K562 (cell line): ENCODE data around the gene BEST2. TPM values are rescaled to one million over a fixed set of nuclear protein-coding genes. Genes with fewer than 3 reads are reported as not detected.

ENCODE experiments used
- ATAC-seq: fragments of 200-7000 bp; cut with Tn5 transposase; 3 replicates; pipeline ENCODE4 v1.9.1; 2020; ENCODE audit warnings: moderate library complexity
- BruUV-seq: library from RNA; stranded (reverse); fragments of 400-500 nt; replicated peaks from 2 replicates; lab custom pipeline; 2021; lab: Mats Ljungman, UMichigan
- CTCF ChIA-PET: fragments of 300-600 bp; formaldehyde crosslinking; extraction: SDS; loops from one replicate; lab custom pipeline; 2021; ENCODE audit warnings: low intra/inter-chr PET ratio; lab: Yijun Ruan, JAX
- POLR2A ChIA-PET: fragments of 300-600, 350-650 bp; sonication (Branson Sonifier 250); formaldehyde crosslinking; extraction: SDS; loops from one replicate; lab custom pipeline; 2021; ENCODE audit warnings: antibody characterized with exemption, inconsistent platforms; lab: Yijun Ruan, JAX
- DNase-seq, 4 experiments: peaks; one replicate each; pipeline versions ENCODE4 v3.0.0 to v3.0.0-alpha.2; 2011 to 2018; ENCODE audit warnings: low spot score in 3 of 4, mixed read lengths in 3 of 4; ENCODE audit errors: extremely low read depth in 1 of 4
- FAIRE-seq: peaks from 2 replicates; lab custom pipeline; 2011; peaks lifted over from hg19 to GRCh38; lab: Jason Lieb, UNC
- H2AFZ ChIP-seq: 2 replicates; pipeline ENCODE4 v1.6.0; 2011; ENCODE audit warnings: low read depth, low read length, control low read depth, inconsistent platforms
- H3K27ac ChIP-seq: fragments of 200-600 bp; 3 replicates; pipeline ENCODE4 v1.8.0; 2011; ENCODE audit warnings: low read depth, mild to moderate bottlenecking, control low read depth, inconsistent platforms, low read length, moderate library complexity, mixed read lengths; ENCODE audit errors: extremely low read depth
- H3K27me3 ChIP-seq, 2 experiments: fragments of 300-600 bp in 1 of 2; 2 replicates in 1 of 2; 3 replicates in 1 of 2; pipeline versions ENCODE4 v1.6.0 to v1.8.0; 2011; ENCODE audit warnings: inconsistent platforms in 2 of 2, low read length in 2 of 2, mild to moderate bottlenecking in 1 of 2, mixed read lengths in 1 of 2, moderate library complexity in 1 of 2; ENCODE audit not compliant: control insufficient read depth in 2 of 2, insufficient read depth in 2 of 2
- H3K36me3 ChIP-seq: fragments of 300-600 bp; 3 replicates; pipeline ENCODE4 v1.8.0; 2011; ENCODE audit warnings: mild to moderate bottlenecking, low read length, inconsistent platforms; ENCODE audit not compliant: control insufficient read depth, insufficient read depth
- H3K4me1 ChIP-seq, 2 experiments: fragments of 200-600 bp in 1 of 2; replicated peaks in 1 of 2; 2 replicates in 1 of 2; 3 replicates in 1 of 2; pipeline versions ENCODE4 v1.5.1 to v1.8.0; 2011; ENCODE audit warnings: inconsistent platforms in 2 of 2, low read length in 2 of 2, mild to moderate bottlenecking in 1 of 2, mixed read lengths in 1 of 2, moderate library complexity in 1 of 2; ENCODE audit not compliant: control insufficient read depth in 2 of 2, insufficient read depth in 2 of 2
- H3K4me2 ChIP-seq: 2 replicates; pipeline ENCODE4 v1.6.1; 2011; ENCODE audit warnings: low read length, control low read depth, inconsistent platforms, mixed read lengths; ENCODE audit not compliant: insufficient read depth
- H3K4me3 ChIP-seq: fragments of 200-600 bp; sonication (generic), shearing (Covaris generic); 2 replicates; pipeline ENCODE4 v1.5.1; 2016; ENCODE audit warnings: control low read depth, inconsistent platforms
- H3K79me2 ChIP-seq: fragments of 200-600 bp; 3 replicates; pipeline ENCODE4 v1.8.0; 2011; ENCODE audit warnings: low read length, inconsistent platforms; ENCODE audit not compliant: control insufficient read depth, insufficient read depth
- H3K9ac ChIP-seq, 2 experiments: 2 replicates each; pipeline versions ENCODE4 v1.6.0 to v1.6.1; 2011; ENCODE audit warnings: low read depth in 2 of 2, low read length in 2 of 2, control low read depth in 1 of 2, inconsistent platforms in 1 of 2, mild to moderate bottlenecking in 1 of 2, mixed read lengths in 1 of 2; ENCODE audit not compliant: insufficient read depth in 1 of 2
- H3K9me1 ChIP-seq: one replicate; pipeline ENCODE4 v1.6.0; 2011; ENCODE audit warnings: inconsistent platforms, mild to moderate bottlenecking, low read length, moderate library complexity; ENCODE audit not compliant: control insufficient read depth, insufficient read depth
- H3K9me3 ChIP-seq: replicated peaks from 2 replicates; pipeline ENCODE4 v1.5.1; 2011; ENCODE audit warnings: low read depth, low read length, inconsistent platforms; ENCODE audit not compliant: control insufficient read depth, insufficient read depth
- H4K20me1 ChIP-seq: replicated peaks from 2 replicates; pipeline ENCODE4 v1.6.1; 2011; ENCODE audit warnings: low read length, inconsistent platforms, mixed read lengths; ENCODE audit not compliant: control insufficient read depth, insufficient read depth
- FOXK2 ChIP-seq, 2 experiments: fragments of 450-650 bp; IDR thresholded peaks in 1 of 2; conservative IDR thresholded peaks in 1 of 2; 2 replicates each; pipeline ENCODE4 v1.6.1; 2016; ENCODE audit warnings: low read depth in 2 of 2, mild to moderate bottlenecking in 1 of 2
- HDGF ChIP-seq: fragments of 450-650 bp; IDR thresholded peaks from 2 replicates; pipeline ENCODE4 v1.6.1; 2016
- KLF10 ChIP-seq: fragments of 250-450 bp; sonication (Bioruptor Pico); IDR thresholded peaks from 2 replicates; pipeline ENCODE4 v1.6.1; 2021; ENCODE audit warnings: matching md5 sums
- NR2C2 ChIP-seq, 2 experiments: fragments of 200-800 bp in 1 of 2; sonication (Bioruptor generic) in 1 of 2; sonication (generic) in 1 of 2; formaldehyde crosslinking in 1 of 2; IDR thresholded peaks; 2 replicates each; pipeline versions ENCODE4 v1.6.1 to v1.8.0; 2016 to 2022; ENCODE audit warnings: mild to moderate bottlenecking in 1 of 2, missing compliant biosample characterization in 1 of 2, missing genetic modification characterization in 1 of 2, missing genetic modification reagents in 1 of 2
- RB1 ChIP-seq: fragments of 450-650 bp; IDR thresholded peaks from 2 replicates; pipeline ENCODE4 v1.6.1; 2017; ENCODE audit warnings: low read depth, mild to moderate bottlenecking
- ZNF217 ChIP-seq: sonication (generic); formaldehyde crosslinking; IDR thresholded peaks from 2 replicates; pipeline ENCODE4 v1.8.0; 2022; ENCODE audit warnings: mild to moderate bottlenecking, missing genetic modification reagents
- ZNF408 ChIP-seq: fragments of 250-450 bp; sonication (Bioruptor Pico); IDR thresholded peaks from 2 replicates; pipeline ENCODE4 v1.4.0; 2020; ENCODE audit warnings: low read depth, mild to moderate bottlenecking, moderate library complexity
- ZNF780A ChIP-seq: fragments of 250-450 bp; sonication (Bioruptor Pico); IDR thresholded peaks from 2 replicates; pipeline ENCODE4 v1.5.0; 2021; ENCODE audit warnings: mild to moderate bottlenecking
- WGBS: fragments of 100-300 bp; shearing (Covaris generic); methylation state at CpG from one replicate; pipeline ENCODE4 v1.1.6; 2016; ENCODE audit warnings: low coverage, mixed read lengths; ENCODE audit not compliant: insufficient coverage; ENCODE audit errors: missing lambda C conversion rate; 5-methylcytosine and 5-hydroxymethylcytosine counted together
- in situ Hi-C: fragments of 300-500 bp; cut with MboI; formaldehyde crosslinking; loops from 4 replicates; pipeline ENCODE4 v1.15.0; 2018; ENCODE audit warnings: inconsistent platforms, mixed read lengths
- intact Hi-C: fragments of 100-400 bp; cut with micrococcal nuclease; formaldehyde crosslinking; loops from 2 replicates; pipeline ENCODE4 v1.14.2; 2022
- polyA plus RNA-seq, 8 experiments: library from polyadenylated mRNA; depleted of rRNA in 4 of 8; stranded (reverse) in 5 of 8; unstranded in 3 of 8; fragments of >200 nt; fragmentation: Nextera tagmentation in 2 of 8; fragmentation: Illumina TruSeq in 1 of 8; extraction: Ambion mirVana in 2 of 8; extraction: Trizol in 1 of 8; gene quantifications; 2 replicates each; pipeline versions ENCODE4 v1.2.1 to v1.2.3, GENCODE V29; 2011 to 2014; ENCODE audit warnings: inconsistent platforms in 1 of 8, missing spikeins in 1 of 8
- total RNA-seq, 7 experiments: library from RNA; depleted of rRNA in 6 of 7; stranded (reverse); fragments of >200 nt in 6 of 7; fragmentation: Illumina TruSeq in 2 of 7; extraction: Trizol in 2 of 7; gene quantifications; 2 replicates each; pipeline versions ENCODE4 v1.2.1 to v1.2.3, GENCODE V29; 2011 to 2021; ENCODE audit warnings: low replicate concordance in 1 of 7
- TF ChIP-seq, protein P1 (sequence below): sonication (generic); formaldehyde crosslinking; IDR thresholded peaks from 2 replicates; pipeline ENCODE4 v1.8.1; 2023; ENCODE audit warnings: mild to moderate bottlenecking, missing genetic modification reagents
- TF ChIP-seq, protein P2 (sequence below): sonication (generic); formaldehyde crosslinking; IDR thresholded peaks from 2 replicates; pipeline ENCODE4 v1.8.1; 2023; ENCODE audit warnings: missing genetic modification reagents, mild to moderate bottlenecking, borderline replicate concordance
- TF ChIP-seq, protein P3 (sequence below): fragments of 250-450 bp; sonication (Bioruptor Pico); IDR thresholded peaks from 2 replicates; pipeline ENCODE4 v1.8.0; 2021; ENCODE audit warnings: moderate library complexity, mild to moderate bottlenecking, inconsistent platforms
- TF ChIP-seq, protein P4 (sequence below): fragments of 450-650 bp; IDR thresholded peaks from 2 replicates; pipeline ENCODE4 v1.6.1; 2016; ENCODE audit warnings: antibody characterized with exemption

Gene BEST2
- total and polyA plus RNA-seq, 9 of the 15 experiments (the other 6 are each of a cell fraction or from before 2014, with no cell fraction given), result not detected

DNA sequence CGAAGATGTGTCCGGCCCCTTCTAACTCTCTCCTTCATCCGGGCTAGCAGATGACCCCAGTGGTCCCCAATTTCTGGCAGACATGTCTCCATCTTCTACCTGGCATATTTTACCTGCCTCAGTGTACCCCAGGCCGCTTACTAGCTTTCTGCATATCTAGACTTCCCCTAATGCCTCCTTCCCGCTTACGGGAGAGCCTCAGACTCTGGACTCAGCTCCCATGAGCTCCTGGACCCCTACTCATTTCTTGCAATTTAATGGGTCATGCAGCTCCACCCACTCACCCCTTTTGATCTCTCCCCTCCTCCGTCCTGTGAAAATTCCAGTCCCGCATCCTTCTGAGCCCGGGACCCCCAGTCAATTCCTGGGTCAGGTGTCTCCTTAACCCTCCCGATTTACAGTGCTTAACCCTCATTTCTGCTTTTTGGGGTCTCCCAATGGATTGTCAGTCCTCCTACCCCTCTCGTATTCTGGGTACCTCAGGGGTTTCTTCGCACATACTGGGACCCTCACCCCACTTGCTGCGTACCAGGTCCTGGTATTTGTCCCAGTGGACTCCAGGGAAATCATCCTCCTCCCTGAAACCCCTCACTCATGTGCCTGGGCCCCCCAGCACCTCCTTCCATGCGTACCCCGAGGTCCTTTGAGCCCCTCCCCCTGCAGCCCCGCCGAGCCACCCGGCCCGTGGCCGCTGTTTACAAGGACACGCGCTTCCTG lies 39.2 kb downstream of the BEST2 start:
- no peaks in the 10 kb centered on the region for H3K9me3 ChIP-seq
- peaks cover 36% of the 10 kb centered on the region for H3K79me2 ChIP-seq
- H4K20me1 ChIP-seq, result peaks cover 13% of the 10 kb centered on the region; the same call in 1 of the 2 replicates
- no peaks in the 10 kb centered on the region for H3K9me1 ChIP-seq
- POLR2A ChIA-PET, result interaction anchor here (0.5 to 3.6 kb wide), 22 partner anchors 8 to 254 kb away, joined by 3 to 44 read pairs (median 10); partner anchors contain the start of genes BEST2, DHPS, DNASE2 and GET3
- FAIRE-seq (no peak), DNase-seq (peak in 1 of 4 experiments; percentile 25), ATAC-seq (no peak)
- H3K4me1 ChIP-seq, result peaks cover 42 to 78% of the 10 kb centered on the region in 2 experiments
- H3K9ac ChIP-seq, result peak overlapping the region; percentile 60 to 97; a peak in 3 of 4 replicates
- CTCF ChIA-PET, result no interaction called here
- H3K27ac ChIP-seq, result peak overlapping the region; percentile 89
- H2AFZ ChIP-seq, result peak overlapping the region; percentile 58
- in situ Hi-C loops (no loop called here), intact Hi-C loops (loop anchor here (10.0 kb wide), 1 partner anchor 226 kb away; no protein-coding TSS in a partner anchor)
- H3K27me3 ChIP-seq, result no peaks in the 10 kb centered on the region
- no TSS peak for BruUV-seq
- peak overlapping the region; percentile 96 for H3K4me2 ChIP-seq
- no peaks in the 10 kb centered on the region for H3K36me3 ChIP-seq
- peak overlapping the region; percentile 83 for H3K4me3 ChIP-seq
- WGBS, result 12% methylated on average over 13 of the region's 22 CpGs
- no peak for TF ChIP-seq RB1
- peak; percentile 99 to 100 for TF ChIP-seq FOXK2 (conservative IDR thresholded peaks at IDR 0.05 in 1 of 2, IDR thresholded peaks at IDR 0.05 in 1 of 2; ENCODE audit: low read depth in 2 of 2)
- no peak for TF ChIP-seq ZNF217
- no peak for TF ChIP-seq KLF10 (CRISPR knock-in tag)
- TF ChIP-seq ZNF780A (CRISPR knock-in tag), result 0 out of 2 replicates have a peak, but pooled peaks have one; percentile 54
- no peak for TF ChIP-seq ZNF408 (CRISPR knock-in tag)
- no peak for TF ChIP-seq NR2C2 (CRISPR knock-in tag; IDR thresholded peaks at IDR 0.05)
- no peak; the same call in 1 of the 2 replicates for TF ChIP-seq NR2C2 (tag; IDR thresholded peaks at IDR 0.05)
- TF ChIP-seq, protein P1, sequence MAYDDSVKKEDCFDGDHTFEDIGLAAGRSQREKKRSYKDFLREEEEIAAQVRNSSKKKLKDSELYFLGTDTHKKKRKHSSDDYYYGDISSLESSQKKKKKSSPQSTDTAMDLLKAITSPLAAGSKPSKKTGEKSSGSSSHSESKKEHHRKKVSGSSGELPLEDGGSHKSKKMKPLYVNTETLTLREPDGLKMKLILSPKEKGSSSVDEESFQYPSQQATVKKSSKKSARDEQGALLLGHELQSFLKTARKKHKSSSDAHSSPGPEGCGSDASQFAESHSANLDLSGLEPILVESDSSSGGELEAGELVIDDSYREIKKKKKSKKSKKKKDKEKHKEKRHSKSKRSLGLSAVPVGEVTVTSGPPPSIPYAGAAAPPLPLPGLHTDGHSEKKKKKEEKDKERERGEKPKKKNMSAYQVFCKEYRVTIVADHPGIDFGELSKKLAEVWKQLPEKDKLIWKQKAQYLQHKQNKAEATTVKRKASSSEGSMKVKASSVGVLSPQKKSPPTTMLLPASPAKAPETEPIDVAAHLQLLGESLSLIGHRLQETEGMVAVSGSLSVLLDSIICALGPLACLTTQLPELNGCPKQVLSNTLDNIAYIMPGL (CRISPR knock-in tag), result no peak
- TF ChIP-seq HDGF, result 0 out of 2 replicates have a peak, but pooled peaks have one; percentile 32
- TF ChIP-seq, protein P2, sequence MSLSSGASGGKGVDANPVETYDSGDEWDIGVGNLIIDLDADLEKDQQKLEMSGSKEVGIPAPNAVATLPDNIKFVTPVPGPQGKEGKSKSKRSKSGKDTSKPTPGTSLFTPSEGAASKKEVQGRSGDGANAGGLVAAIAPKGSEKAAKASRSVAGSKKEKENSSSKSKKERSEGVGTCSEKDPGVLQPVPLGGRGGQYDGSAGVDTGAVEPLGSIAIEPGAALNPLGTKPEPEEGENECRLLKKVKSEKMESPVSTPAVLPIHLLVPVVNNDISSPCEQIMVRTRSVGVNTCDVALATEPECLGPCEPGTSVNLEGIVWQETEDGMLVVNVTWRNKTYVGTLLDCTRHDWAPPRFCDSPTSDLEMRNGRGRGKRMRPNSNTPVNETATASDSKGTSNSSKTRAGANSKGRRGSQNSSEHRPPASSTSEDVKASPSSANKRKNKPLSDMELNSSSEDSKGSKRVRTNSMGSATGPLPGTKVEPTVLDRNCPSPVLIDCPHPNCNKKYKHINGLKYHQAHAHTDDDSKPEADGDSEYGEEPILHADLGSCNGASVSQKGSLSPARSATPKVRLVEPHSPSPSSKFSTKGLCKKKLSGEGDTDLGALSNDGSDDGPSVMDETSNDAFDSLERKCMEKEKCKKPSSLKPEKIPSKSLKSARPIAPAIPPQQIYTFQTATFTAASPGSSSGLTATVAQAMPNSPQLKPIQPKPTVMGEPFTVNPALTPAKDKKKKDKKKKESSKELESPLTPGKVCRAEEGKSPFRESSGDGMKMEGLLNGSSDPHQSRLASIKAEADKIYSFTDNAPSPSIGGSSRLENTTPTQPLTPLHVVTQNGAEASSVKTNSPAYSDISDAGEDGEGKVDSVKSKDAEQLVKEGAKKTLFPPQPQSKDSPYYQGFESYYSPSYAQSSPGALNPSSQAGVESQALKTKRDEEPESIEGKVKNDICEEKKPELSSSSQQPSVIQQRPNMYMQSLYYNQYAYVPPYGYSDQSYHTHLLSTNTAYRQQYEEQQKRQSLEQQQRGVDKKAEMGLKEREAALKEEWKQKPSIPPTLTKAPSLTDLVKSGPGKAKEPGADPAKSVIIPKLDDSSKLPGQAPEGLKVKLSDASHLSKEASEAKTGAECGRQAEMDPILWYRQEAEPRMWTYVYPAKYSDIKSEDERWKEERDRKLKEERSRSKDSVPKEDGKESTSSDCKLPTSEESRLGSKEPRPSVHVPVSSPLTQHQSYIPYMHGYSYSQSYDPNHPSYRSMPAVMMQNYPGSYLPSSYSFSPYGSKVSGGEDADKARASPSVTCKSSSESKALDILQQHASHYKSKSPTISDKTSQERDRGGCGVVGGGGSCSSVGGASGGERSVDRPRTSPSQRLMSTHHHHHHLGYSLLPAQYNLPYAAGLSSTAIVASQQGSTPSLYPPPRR (CRISPR knock-in tag), result no peak
- TF ChIP-seq, protein P3, sequence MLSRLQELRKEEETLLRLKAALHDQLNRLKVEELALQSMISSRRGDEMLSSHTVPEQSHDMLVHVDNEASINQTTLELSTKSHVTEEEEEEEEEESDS (CRISPR knock-in tag), result no peak
- TF ChIP-seq, protein P4, sequence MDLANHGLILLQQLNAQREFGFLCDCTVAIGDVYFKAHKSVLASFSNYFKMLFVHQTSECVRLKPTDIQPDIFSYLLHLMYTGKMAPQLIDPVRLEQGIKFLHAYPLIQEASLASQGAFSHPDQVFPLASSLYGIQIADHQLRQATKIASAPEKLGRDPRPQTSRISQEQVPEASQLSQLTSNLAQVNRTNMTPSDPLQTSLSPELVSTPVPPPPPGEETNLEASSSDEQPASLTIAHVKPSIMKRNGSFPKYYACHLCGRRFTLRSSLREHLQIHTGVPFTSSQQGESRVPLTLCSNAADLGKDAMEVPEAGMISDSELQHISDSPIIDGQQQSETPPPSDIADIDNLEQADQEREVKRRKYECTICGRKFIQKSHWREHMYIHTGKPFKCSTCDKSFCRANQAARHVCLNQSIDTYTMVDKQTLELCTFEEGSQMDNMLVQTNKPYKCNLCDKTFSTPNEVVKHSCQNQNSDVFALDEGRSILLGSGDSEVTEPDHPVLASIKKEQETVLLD, result peak; percentile 82; the same call in 1 of the 2 replicates
